ENCODE measurements around the gene NR3C2. TPM values are rescaled to one million over a fixed set of nuclear protein-coding genes. Genes with fewer than 3 reads are reported as not detected.

Gene NR3C2
- total RNA-seq, 1 donor from 2014 or later = 42.3 TPM

DNA sequence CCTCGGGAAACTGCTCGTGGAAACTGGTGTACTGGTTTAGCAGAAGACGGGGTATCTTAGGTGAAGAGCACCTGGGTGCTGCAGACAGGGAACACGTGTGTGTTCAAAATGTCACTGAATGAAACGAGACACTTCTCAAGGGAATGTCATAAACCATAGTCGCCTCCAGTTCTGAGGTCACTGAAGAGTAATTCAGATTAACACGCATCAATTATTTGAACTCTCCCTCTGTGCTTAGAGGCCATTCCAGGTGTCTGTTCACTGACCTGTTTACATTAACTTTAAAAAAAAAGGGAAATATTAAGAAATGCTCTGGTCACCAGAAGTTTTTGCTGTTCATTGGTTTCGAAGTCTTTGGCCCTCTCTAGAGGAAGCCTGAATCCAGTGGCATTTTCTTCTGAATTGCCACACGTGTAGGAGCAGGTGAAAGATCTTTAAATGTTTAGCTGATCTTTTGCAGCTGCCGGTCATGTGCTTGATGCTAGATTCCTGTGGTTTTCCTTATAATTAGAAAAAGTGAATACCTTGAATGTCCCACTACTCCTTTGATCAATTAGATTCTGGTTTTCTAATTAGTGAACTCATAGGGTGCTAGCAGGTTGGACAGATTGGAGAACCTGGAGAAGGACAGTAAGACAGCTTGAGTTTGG lies 379.8 kb downstream of the NR3C2 start:
- no peak for DNase-seq (ENCODE audit: low spot score in 2 of 2)
- Histone ChIP-seq H3K4me1 (peaks cover 0 to 8% of the 10 kb centered on the region in 2 donors), H3K27me3 (no peaks in the 10 kb centered on the region), H3K9me3 (no peaks in the 10 kb centered on the region), H3K36me3 (peaks cover 34 to 43% of the 10 kb centered on the region in 2 donors), H3K4me3 (no peak overlapping the region), H3K27ac (no peak overlapping the region)
- TF ChIP-seq, protein P1, sequence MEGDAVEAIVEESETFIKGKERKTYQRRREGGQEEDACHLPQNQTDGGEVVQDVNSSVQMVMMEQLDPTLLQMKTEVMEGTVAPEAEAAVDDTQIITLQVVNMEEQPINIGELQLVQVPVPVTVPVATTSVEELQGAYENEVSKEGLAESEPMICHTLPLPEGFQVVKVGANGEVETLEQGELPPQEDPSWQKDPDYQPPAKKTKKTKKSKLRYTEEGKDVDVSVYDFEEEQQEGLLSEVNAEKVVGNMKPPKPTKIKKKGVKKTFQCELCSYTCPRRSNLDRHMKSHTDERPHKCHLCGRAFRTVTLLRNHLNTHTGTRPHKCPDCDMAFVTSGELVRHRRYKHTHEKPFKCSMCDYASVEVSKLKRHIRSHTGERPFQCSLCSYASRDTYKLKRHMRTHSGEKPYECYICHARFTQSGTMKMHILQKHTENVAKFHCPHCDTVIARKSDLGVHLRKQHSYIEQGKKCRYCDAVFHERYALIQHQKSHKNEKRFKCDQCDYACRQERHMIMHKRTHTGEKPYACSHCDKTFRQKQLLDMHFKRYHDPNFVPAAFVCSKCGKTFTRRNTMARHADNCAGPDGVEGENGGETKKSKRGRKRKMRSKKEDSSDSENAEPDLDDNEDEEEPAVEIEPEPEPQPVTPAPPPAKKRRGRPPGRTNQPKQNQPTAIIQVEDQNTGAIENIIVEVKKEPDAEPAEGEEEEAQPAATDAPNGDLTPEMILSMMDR (IDR thresholded peaks at IDR 0.05) = no peak
- intact Hi-C loops (cut with DNase I) = no loop called here

DNA sequence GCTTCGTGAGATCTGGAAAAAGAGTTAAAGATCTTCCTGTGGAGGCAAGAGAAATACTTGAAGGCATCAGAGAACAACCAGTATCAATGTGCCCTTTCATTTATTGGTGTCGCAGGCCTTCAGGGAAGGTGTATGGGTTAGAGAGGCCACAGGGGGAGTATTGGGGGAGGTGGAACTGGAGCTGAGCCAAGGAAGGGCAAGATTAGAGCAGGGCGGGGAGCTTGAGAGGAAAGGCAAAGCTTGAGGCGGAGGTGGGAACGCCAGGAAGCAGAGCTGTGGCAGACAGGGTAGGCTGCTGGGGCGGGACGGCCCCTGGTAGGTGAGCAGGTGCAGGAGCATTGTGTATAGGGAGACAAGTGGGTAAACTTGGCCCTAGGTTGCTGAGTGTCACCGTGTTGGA lies 380.4 kb downstream of the NR3C2 start:
- DNase-seq (ENCODE audit: low spot score in 2 of 2) = no peak
- Histone ChIP-seq H3K9me3 (no peaks in the 10 kb centered on the region), H3K27ac (no peak overlapping the region), H3K4me3 (no peak overlapping the region), H3K27me3 (no peaks in the 10 kb centered on the region), H3K36me3 (peaks cover 34 to 38% of the 10 kb centered on the region in 2 donors), H3K4me1 (peaks cover 0 to 8% of the 10 kb centered on the region in 2 donors)
- TF ChIP-seq, protein P1 (IDR thresholded peaks at IDR 0.05) = no peak
- intact Hi-C loops (cut with DNase I) = no loop called here

DNA sequence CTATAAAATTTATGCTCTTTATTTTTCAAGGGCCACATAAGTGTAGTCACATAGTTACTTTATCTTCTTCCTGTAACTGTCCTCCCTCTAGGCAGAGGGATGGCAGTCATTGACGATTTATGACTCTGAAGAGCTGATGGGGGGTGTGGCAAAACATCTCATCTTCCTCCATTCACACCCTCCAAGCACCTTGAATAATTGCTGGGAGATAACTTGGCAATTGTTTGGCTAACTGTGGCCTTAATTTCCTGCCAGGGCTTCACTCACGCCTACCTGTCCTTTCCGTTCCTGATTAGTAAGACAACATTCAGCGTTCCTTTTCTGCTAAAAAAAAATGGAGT lies 381.1 kb downstream of the NR3C2 start:
- H3K27me3 ChIP-seq = no peaks in the 10 kb centered on the region
- TF ChIP-seq, protein P1 (IDR thresholded peaks at IDR 0.05) = no peak
- DNase-seq (ENCODE audit: low spot score in 2 of 2) = no peak
- intact Hi-C loops (cut with DNase I) = no loop called here
- H3K36me3 ChIP-seq = peaks cover 30 to 31% of the 10 kb centered on the region in 2 donors
- no peak overlapping the region for H3K27ac ChIP-seq
- peaks cover 0 to 8% of the 10 kb centered on the region in 2 donors for H3K4me1 ChIP-seq
- no peaks in the 10 kb centered on the region for H3K9me3 ChIP-seq
- H3K4me3 ChIP-seq = no peak overlapping the region

DNA sequence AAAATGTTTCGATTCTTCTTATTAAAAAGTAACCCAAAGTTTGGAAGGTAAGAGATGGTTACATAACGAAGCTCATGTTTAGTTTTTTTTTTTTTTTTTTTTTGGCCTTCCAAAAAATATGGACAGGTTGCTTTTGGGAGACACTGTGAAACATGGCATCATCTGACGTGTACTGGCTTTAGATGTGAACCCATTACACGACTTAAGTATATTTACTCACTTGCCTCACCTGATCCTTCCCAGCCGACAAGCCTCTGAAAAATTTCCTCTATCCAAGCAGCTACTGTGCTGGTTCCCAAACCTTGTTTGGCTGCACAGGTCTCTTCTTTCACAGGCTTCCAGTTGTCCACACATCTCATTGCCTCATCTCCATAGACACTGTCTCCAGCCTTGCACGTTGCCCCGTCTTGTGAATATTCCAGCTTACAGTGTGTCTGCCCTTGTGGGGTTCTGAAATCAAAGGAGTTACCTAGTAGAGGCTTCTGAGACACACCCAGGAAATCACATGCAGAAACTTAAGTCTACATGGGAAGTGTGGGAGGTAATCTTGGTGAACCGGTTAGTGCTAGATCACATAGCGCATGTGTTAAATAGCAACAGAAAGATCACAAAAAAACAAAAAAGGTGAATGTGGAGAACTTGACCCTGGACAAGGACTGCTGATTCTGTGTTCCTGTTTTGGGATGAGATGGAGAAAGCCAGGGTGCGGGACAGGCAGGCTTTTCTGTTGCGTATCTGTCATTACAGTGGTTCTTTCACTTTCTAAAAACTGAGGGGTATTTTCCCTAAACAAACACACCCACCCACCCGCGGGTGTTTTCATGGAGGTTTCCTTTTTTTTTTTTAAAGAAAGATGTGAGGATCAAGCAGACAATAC lies 381.7 kb downstream of the NR3C2 start:
- H3K27me3 ChIP-seq = no peaks in the 10 kb centered on the region
- no peak overlapping the region for H3K27ac ChIP-seq
- DNase-seq (ENCODE audit: low spot score in 2 of 2) = no peak
- peaks cover 27 to 29% of the 10 kb centered on the region in 2 donors for H3K36me3 ChIP-seq
- intact Hi-C loops (cut with DNase I) = no loop called here
- TF ChIP-seq, protein P1 (IDR thresholded peaks at IDR 0.05) = no peak
- peaks cover 0 to 8% of the 10 kb centered on the region in 2 donors for H3K4me1 ChIP-seq
- H3K9me3 ChIP-seq = no peaks in the 10 kb centered on the region
- no peak overlapping the region for H3K4me3 ChIP-seq

DNA sequence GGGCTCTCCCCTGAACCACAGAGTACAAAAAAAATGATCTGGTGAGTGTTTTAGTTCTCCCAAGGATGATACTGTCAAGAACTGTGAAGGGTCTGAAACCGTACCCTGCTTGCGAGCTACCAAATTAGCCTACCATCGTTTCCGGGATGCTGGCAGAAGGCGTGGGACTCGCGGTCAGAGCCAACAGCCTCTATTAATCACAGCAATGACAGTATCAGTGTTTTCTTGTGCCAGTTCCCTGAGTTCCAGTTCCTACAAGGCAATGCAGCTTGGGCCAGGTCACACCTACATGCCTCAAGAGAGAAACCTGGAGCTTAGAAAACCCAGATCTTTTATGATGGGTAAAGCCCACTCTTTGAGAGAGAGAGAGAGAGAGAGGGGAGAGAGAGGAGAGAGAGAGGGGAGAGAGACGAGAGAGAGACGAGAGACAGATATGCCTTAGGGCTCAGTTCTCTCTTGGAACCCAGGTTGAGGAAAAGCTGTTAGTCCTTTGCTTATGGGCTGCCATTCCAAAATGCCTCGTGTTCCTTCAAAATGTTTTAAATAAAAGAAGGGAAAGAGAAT lies 382.5 kb downstream of the NR3C2 start:
- intact Hi-C loops (cut with DNase I) = no loop called here
- Histone ChIP-seq H3K27me3 (no peaks in the 10 kb centered on the region), H3K36me3 (peaks cover 19 to 21% of the 10 kb centered on the region in 2 donors), H3K4me3 (no peak overlapping the region), H3K4me1 (peaks cover 0 to 8% of the 10 kb centered on the region in 2 donors), H3K9me3 (no peaks in the 10 kb centered on the region), H3K27ac (no peak overlapping the region)
- TF ChIP-seq, protein P1 (IDR thresholded peaks at IDR 0.05) = no peak
- no peak for DNase-seq (ENCODE audit: low spot score in 2 of 2)

Data from ascending aorta (tissue), 2 donors.